ENCODE results near the gene MBD3L4. TPM values are rescaled to one million over a fixed set of nuclear protein-coding genes. Genes with fewer than 3 reads are reported as not detected.
A peak's percentile ranks its signal among the peaks of the same experiment; 100 is the strongest.
"Not testable (repeated sequence)": the region's sequence is repeated elsewhere in the genome, so short reads cannot be mapped to it uniquely, and the experiment has no call there.

The MBD3L4 gene
- total RNA-seq, 6 experiments from 2014 or later = not detected

GRCh38 chr19:7067716-7068115 is 27.7 kb upstream of the MBD3L4 start:
- H3K4me3 ChIP-seq = no peak overlapping the region
- no peak overlapping the region for H3K27ac ChIP-seq
- DNase-seq (no peak), ATAC-seq (no peak)
- peaks cover 0 to 10% (median 3%) of the 10 kb centered on the region in 4 donors for H3K4me1 ChIP-seq
- 86% methylated on average over 2 of the region's 2 CpGs for WGBS (ENCODE audit: insufficient coverage, low coverage, low lambda C conversion rate, missing lambda C conversion rate)
- H3K36me3 ChIP-seq = peaks cover 4 to 15% (median 10%) of the 10 kb centered on the region in 4 donors
- intact Hi-C loops (cut with DNase I) = no loop called here
- H3K27me3 ChIP-seq = no peaks in the 10 kb centered on the region
- no peaks in the 10 kb centered on the region for H3K9me3 ChIP-seq
- TF ChIP-seq CTCF (IDR thresholded peaks at IDR 0.05) (no peak), POLR2A (IDR thresholded peaks at IDR 0.05) (no peak)

- peak in 2 of 4 donors; percentile 12 to 21 for TF ChIP-seq CTCF (IDR thresholded peaks at IDR 0.05)
- ATAC-seq; H3K27me3 ChIP-seq; H3K27ac ChIP-seq; H3K4me3 ChIP-seq; H3K36me3 ChIP-seq; H3K9me3 ChIP-seq; intact Hi-C loops (cut with DNase I): not testable (repeated sequence)
- peak in 1 of 3 donors; percentile 26 for DNase-seq
- 27% methylated on average over 7 of the region's 13 CpGs for WGBS (ENCODE audit: insufficient coverage, low coverage, low lambda C conversion rate, missing lambda C conversion rate)
- H3K4me1 ChIP-seq = peaks cover 0 to 10% (median 3%) of the 10 kb centered on the region in 4 donors
Observed at GRCh38 chr19:7067122-7067521, 27.1 kb upstream of the MBD3L4 start.

- no peak overlapping the region for H3K27ac ChIP-seq
- no peak for DNase-seq
- H3K27me3 ChIP-seq = no peaks in the 10 kb centered on the region
- no peak for TF ChIP-seq POLR2A (IDR thresholded peaks at IDR 0.05)
- WGBS (ENCODE audit: insufficient coverage, low coverage, low lambda C conversion rate, missing lambda C conversion rate) = 83% methylated on average over 1 of the region's 9 CpGs
- H3K4me1 ChIP-seq = no peaks in the 10 kb centered on the region
- no peak overlapping the region for H3K4me3 ChIP-seq
- no peaks in the 10 kb centered on the region for H3K36me3 ChIP-seq
- intact Hi-C loops (cut with DNase I) = no loop called here
- H3K9me3 ChIP-seq = no peaks in the 10 kb centered on the region
- ATAC-seq = no peak
Observed at GRCh38 chr19:7063764-7064418, 23.9 kb upstream of the MBD3L4 start.

GRCh38 chr19:7063339-7063738 is 23.4 kb upstream of the MBD3L4 start:
- Histone ChIP-seq H3K4me1 (no peaks in the 10 kb centered on the region), H3K27ac (no peak overlapping the region), H3K4me3 (no peak overlapping the region), H3K36me3 (no peaks in the 10 kb centered on the region), H3K27me3 (no peaks in the 10 kb centered on the region), H3K9me3 (no peaks in the 10 kb centered on the region)
- no peak for TF ChIP-seq CTCF (IDR thresholded peaks at IDR 0.05)
- no peak for TF ChIP-seq POLR2A (IDR thresholded peaks at IDR 0.05)
- DNase-seq (no peak), ATAC-seq (no peak)
- 63% methylated on average over 4 of the region's 4 CpGs for WGBS (ENCODE audit: insufficient coverage, low coverage, low lambda C conversion rate, missing lambda C conversion rate)
- intact Hi-C loops (cut with DNase I) = no loop called here

GRCh38 chr19:7059977-7060376 is 20.0 kb upstream of the MBD3L4 start:
- H3K27me3 ChIP-seq; H3K9me3 ChIP-seq; H3K27ac ChIP-seq; intact Hi-C loops (cut with DNase I); H3K4me1 ChIP-seq; H3K36me3 ChIP-seq; ATAC-seq; H3K4me3 ChIP-seq; DNase-seq: not testable (repeated sequence)
- WGBS (ENCODE audit: insufficient coverage, low coverage, low lambda C conversion rate, missing lambda C conversion rate) = 37% methylated on average over 2 of the region's 2 CpGs

- intact Hi-C loops (cut with DNase I); ATAC-seq; DNase-seq; H3K36me3 ChIP-seq; H3K4me3 ChIP-seq; H3K27ac ChIP-seq; H3K4me1 ChIP-seq; H3K27me3 ChIP-seq; H3K9me3 ChIP-seq: not testable (repeated sequence)
- no CpG with 5 or more reads among the region's 8 CpGs for WGBS (ENCODE audit: insufficient coverage, low coverage, low lambda C conversion rate, missing lambda C conversion rate)
Observed at GRCh38 chr19:7058576-7058975, 18.6 kb upstream of the MBD3L4 start, which contains the start of gene MBD3L3. TSS of gene MBD3L3 (minus strand) at chr19:7058676. CDS start at chr19:7058605, 71 bp downstream.

- H3K27ac ChIP-seq; DNase-seq; H3K9me3 ChIP-seq; H3K36me3 ChIP-seq; H3K4me3 ChIP-seq; intact Hi-C loops (cut with DNase I); H3K4me1 ChIP-seq; ATAC-seq; H3K27me3 ChIP-seq: not testable (repeated sequence)
- WGBS (ENCODE audit: insufficient coverage, low coverage, low lambda C conversion rate, missing lambda C conversion rate) = 90% methylated on average over 2 of the region's 16 CpGs
Observed at GRCh38 chr19:7056371-7056770, 16.4 kb upstream of the MBD3L4 start.

GRCh38 chr19:7055679-7056078 is 15.7 kb upstream of the MBD3L4 start:
- H3K4me3 ChIP-seq; H3K9me3 ChIP-seq; H3K27me3 ChIP-seq; H3K36me3 ChIP-seq; ATAC-seq; intact Hi-C loops (cut with DNase I); H3K4me1 ChIP-seq; DNase-seq; H3K27ac ChIP-seq: not testable (repeated sequence)
- WGBS (ENCODE audit: insufficient coverage, low coverage, low lambda C conversion rate, missing lambda C conversion rate) = 80% methylated on average over 10 of the region's 14 CpGs

Data from right lobe of liver (tissue), 6 donors.